Activated B cell treated with CpG ODN at 0.5 μM for 24 hours (primary cell): Measurements from ENCODE around the gene CCDC177. TPM values are rescaled to one million over a fixed set of nuclear protein-coding genes. Genes with fewer than 3 reads are reported as not detected.
"Not testable (repeated sequence)": the region's sequence is repeated elsewhere in the genome, so short reads cannot be mapped to it uniquely, and the experiment has no call there.

ENCODE experiments used
- ATAC-seq: fragments of 200-7000 bp; cut with Tn5 transposase; one replicate; pipeline ENCODE4 v1.10.0; 2021; ENCODE audit warnings: low read depth, mild to moderate bottlenecking, moderate library complexity
- CTCF ChIA-PET: fragments of 350-600 bp; sonication (Branson Sonifier 250); formaldehyde crosslinking; loops from one replicate; lab custom pipeline; 2021; ENCODE audit warnings: antibody characterized with exemption; lab: Charles Lee
- POLR2A ChIA-PET: fragments of 350-600 bp; sonication (Branson Sonifier 250); formaldehyde crosslinking; loops from one replicate; lab custom pipeline; 2021; ENCODE audit warnings: antibody characterized with exemption; lab: Charles Lee
- DNase-seq: peaks from one replicate; pipeline ENCODE4 v3.0.0; 2022
- H3K27ac Mint-ChIP-seq: one replicate; pipeline ENCODE4 v1.8.0; 2020; ENCODE audit warnings: mixed read lengths
- H3K27me3 Mint-ChIP-seq: one replicate; pipeline ENCODE4 v1.8.0; 2021; ENCODE audit warnings: mixed read lengths
- H3K36me3 Mint-ChIP-seq: one replicate; pipeline ENCODE4 v1.8.0; 2021; ENCODE audit warnings: low read depth, mixed read lengths
- H3K4me1 Mint-ChIP-seq: one replicate; pipeline ENCODE4 v1.8.0; 2021; ENCODE audit warnings: mixed read lengths
- H3K4me3 Mint-ChIP-seq: one replicate; pipeline ENCODE4 v1.8.0; 2020; ENCODE audit warnings: mild to moderate bottlenecking, mixed read lengths
- H3K9me3 Mint-ChIP-seq: one replicate; pipeline ENCODE4 v1.8.0; 2020; ENCODE audit warnings: mixed read lengths
- CTCF ChIP-seq: fragments of 200-600 bp; IDR thresholded peaks from one replicate; pipeline ENCODE4 v1.8.0; 2022; ENCODE audit warnings: antibody characterized with exemption, mild to moderate bottlenecking
- intact Hi-C: fragments of 100-400 bp; cut with micrococcal nuclease; formaldehyde crosslinking; loops from one replicate; pipeline ENCODE4 v1.15.1; 2024
- total RNA-seq: library from RNA; stranded (reverse); gene quantifications from 2 replicates; pipeline ENCODE4 v1.2.3, GENCODE V29; 2022

Gene CCDC177
- total RNA-seq, 1 donor from 2014 or later: not detected

- Mint-ChIP-seq H3K9me3 (no peaks in the 10 kb centered on the region), H3K27ac (no peak overlapping the region), H3K4me3 (no peak overlapping the region), H3K4me1 (peaks cover 12% of the 10 kb centered on the region), H3K27me3 (no peaks in the 10 kb centered on the region), H3K36me3 (no peaks in the 10 kb centered on the region)
- ATAC-seq (no peak), DNase-seq (no peak)
- POLR2A ChIA-PET: interaction anchor here (0.7 kb wide), 1 partner anchor 121 kb away, joined by 5 read pairs; no protein-coding TSS in a partner anchor
- no peak for TF ChIP-seq CTCF
- intact Hi-C loops: no loop called here
- CTCF ChIA-PET: interaction anchor here (1.4 to 4.6 kb wide), 5 partner anchors 10 to 121 kb away, joined by 3 to 48 read pairs (median 14); no protein-coding TSS in a partner anchor
Measured at GRCh38 chr14:69605738-69606137, 31.1 kb upstream of the CCDC177 start.

- H3K9me3 Mint-ChIP-seq: no peaks in the 10 kb centered on the region
- no peaks in the 10 kb centered on the region for H3K27me3 Mint-ChIP-seq
- no peak for ATAC-seq
- no peak for DNase-seq
- H3K36me3 Mint-ChIP-seq: no peaks in the 10 kb centered on the region
- POLR2A ChIA-PET: interaction anchor here (0.6 kb wide), 1 partner anchor 82 kb away, joined by 3 read pairs; no protein-coding TSS in a partner anchor
- no peak for TF ChIP-seq CTCF
- no peak overlapping the region for H3K4me3 Mint-ChIP-seq
- no peak overlapping the region for H3K27ac Mint-ChIP-seq
- H3K4me1 Mint-ChIP-seq: peaks cover 3% of the 10 kb centered on the region
- CTCF ChIA-PET: interaction anchor here (0.8 to 3.0 kb wide), 5 partner anchors 16 to 129 kb away, joined by 3 to 8 read pairs (median 3); no protein-coding TSS in a partner anchor
- intact Hi-C loops: loop anchor here (5.0 kb wide), 1 partner anchor 37 kb away; no protein-coding TSS in a partner anchor
Measured at GRCh38 chr14:69600304-69600891, 25.7 kb upstream of the CCDC177 start.

- H3K4me3 Mint-ChIP-seq, H3K4me1 Mint-ChIP-seq, H3K27me3 Mint-ChIP-seq, H3K27ac Mint-ChIP-seq, ATAC-seq, DNase-seq, intact Hi-C loops, H3K36me3 Mint-ChIP-seq, H3K9me3 Mint-ChIP-seq: not testable (repeated sequence)
- ChIA-PET POLR2A (interaction anchor here (0.7 kb wide), 1 partner anchor 39 kb away, joined by 5 read pairs; no protein-coding TSS in a partner anchor), CTCF (interaction anchor here (3.0 kb wide), 1 partner anchor 15 kb away, joined by 8 read pairs; no protein-coding TSS in a partner anchor)
Measured at GRCh38 chr14:69599431-69599830, 24.8 kb upstream of the CCDC177 start.

- DNase-seq (no peak), ATAC-seq (no peak)
- intact Hi-C loops: no loop called here
- Mint-ChIP-seq H3K27ac (no peak overlapping the region), H3K4me1 (peaks cover 7% of the 10 kb centered on the region), H3K36me3 (no peaks in the 10 kb centered on the region), H3K4me3 (no peak overlapping the region), H3K27me3 (no peaks in the 10 kb centered on the region), H3K9me3 (no peaks in the 10 kb centered on the region)
- no peak for TF ChIP-seq CTCF
- POLR2A ChIA-PET: no interaction called here
- CTCF ChIA-PET: no interaction called here
Measured at GRCh38 chr14:69595336-69595735, 20.7 kb upstream of the CCDC177 start.

GRCh38 chr14:69594846-69595245 lies 20.2 kb upstream of the CCDC177 start:
- H3K27ac Mint-ChIP-seq: no peak overlapping the region
- no peak for TF ChIP-seq CTCF
- H3K4me1 Mint-ChIP-seq: peaks cover 7% of the 10 kb centered on the region
- no peaks in the 10 kb centered on the region for H3K9me3 Mint-ChIP-seq
- intact Hi-C loops: no loop called here
- H3K27me3 Mint-ChIP-seq: no peaks in the 10 kb centered on the region
- H3K4me3 Mint-ChIP-seq: no peak overlapping the region
- H3K36me3 Mint-ChIP-seq: no peaks in the 10 kb centered on the region
- ATAC-seq (no peak), DNase-seq (no peak)
- POLR2A ChIA-PET: no interaction called here
- CTCF ChIA-PET: no interaction called here
